HCT116 (cell line): Measurements from ENCODE around the gene SCN8A.

Source experiments
- EZH2phosphoT487 ChIP-seq: fragments of 200-600 bp; IDR thresholded peaks from 2 replicates; pipeline ENCODE4 v1.6.1; 2018; ENCODE audit warnings: antibody characterized with exemption, borderline replicate concordance
- POLR2A ChIP-seq: IDR thresholded peaks from 2 replicates; pipeline ENCODE4 v1.7.0; 2011; ENCODE audit warnings: borderline replicate concordance; ENCODE audit not compliant: insufficient read depth, insufficient read length; ENCODE audit errors: extremely low read depth
- ZFX ChIP-seq: fragments of 450-650 bp; IDR thresholded peaks from 2 replicates; pipeline ENCODE4 v1.6.1; 2017
- ZNF274 ChIP-seq: fragments of 200-500 bp; sonication (Bioruptor generic); IDR thresholded peaks from 2 replicates; pipeline ENCODE4 v1.6.1; 2014; ENCODE audit warnings: mild to moderate bottlenecking, low read depth, low read length, inconsistent platforms
- TF ChIP-seq, protein P1 (sequence below), 3 experiments: fragments of 200-600 bp in 1 of 3; sonication (generic) in 1 of 3; IDR thresholded peaks in 2 of 3; conservative IDR thresholded peaks in 1 of 3; 2 replicates each; pipeline ENCODE4 v1.5.1; 2012 to 2017; ENCODE audit warnings: low read depth in 2 of 3, low read length in 2 of 3, antibody characterized with exemption in 1 of 3, borderline replicate concordance in 1 of 3, control low read depth in 1 of 3, mild to moderate bottlenecking in 1 of 3, mixed read lengths in 1 of 3, mixed run types in 1 of 3, moderate library complexity in 1 of 3; ENCODE audit not compliant: insufficient read depth in 1 of 3
- TF ChIP-seq, protein P2 (sequence below): IDR thresholded peaks from 2 replicates; pipeline ENCODE4 v1.6.1; 2012
- TF ChIP-seq, protein P3 (sequence below): IDR thresholded peaks from 2 replicates; pipeline ENCODE4 v1.6.1; 2012

DNA sequence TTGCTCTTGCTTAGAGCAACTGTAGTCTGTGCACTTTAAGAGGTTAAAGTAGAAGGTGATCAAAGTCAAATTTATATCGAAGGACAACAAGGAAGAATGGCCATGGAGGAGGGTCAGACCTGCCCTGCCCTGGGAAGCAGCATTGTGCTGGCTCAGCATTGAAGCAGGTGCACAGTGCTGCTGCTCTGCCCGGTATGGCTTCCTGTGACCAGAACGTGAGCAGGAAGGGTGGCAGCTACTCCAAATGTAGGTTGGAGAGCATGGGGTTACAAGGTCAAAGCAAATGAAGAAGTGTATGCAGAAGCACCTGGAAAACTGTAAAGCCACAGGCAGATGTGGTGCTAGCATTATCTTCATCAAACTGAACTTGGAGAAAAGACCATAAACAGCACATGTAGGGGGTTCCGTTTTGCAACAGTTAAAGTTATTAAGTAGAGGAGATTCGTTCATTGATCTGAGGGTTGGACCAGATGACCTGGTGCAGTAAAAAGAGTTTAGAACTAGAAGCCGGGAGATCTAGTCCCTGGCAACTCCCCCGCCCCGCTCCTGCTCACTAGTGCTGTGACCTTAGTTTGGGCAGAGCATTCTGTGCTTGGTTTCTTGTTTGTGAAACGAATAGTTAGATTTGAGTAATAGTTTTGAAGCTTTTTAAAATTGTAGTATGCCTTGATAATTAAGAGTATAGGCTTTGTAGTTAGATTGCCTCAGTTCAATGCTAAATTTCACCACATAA lies 84.2 kb downstream of the SCN8A start:
- TF ChIP-seq, protein P1, sequence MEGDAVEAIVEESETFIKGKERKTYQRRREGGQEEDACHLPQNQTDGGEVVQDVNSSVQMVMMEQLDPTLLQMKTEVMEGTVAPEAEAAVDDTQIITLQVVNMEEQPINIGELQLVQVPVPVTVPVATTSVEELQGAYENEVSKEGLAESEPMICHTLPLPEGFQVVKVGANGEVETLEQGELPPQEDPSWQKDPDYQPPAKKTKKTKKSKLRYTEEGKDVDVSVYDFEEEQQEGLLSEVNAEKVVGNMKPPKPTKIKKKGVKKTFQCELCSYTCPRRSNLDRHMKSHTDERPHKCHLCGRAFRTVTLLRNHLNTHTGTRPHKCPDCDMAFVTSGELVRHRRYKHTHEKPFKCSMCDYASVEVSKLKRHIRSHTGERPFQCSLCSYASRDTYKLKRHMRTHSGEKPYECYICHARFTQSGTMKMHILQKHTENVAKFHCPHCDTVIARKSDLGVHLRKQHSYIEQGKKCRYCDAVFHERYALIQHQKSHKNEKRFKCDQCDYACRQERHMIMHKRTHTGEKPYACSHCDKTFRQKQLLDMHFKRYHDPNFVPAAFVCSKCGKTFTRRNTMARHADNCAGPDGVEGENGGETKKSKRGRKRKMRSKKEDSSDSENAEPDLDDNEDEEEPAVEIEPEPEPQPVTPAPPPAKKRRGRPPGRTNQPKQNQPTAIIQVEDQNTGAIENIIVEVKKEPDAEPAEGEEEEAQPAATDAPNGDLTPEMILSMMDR (IDR thresholded peaks at IDR 0.05 in 2 of 3, conservative IDR thresholded peaks at IDR 0.05 in 1 of 3; ENCODE audit: borderline replicate concordance in 1 of 3, insufficient read depth in 1 of 3, low read depth in 2 of 3, low read length in 2 of 3): no peak
- TF ChIP-seq ZNF274: no peak
- TF ChIP-seq ZFX: no peak
- no peak for TF ChIP-seq EZH2phosphoT487
- no peak for TF ChIP-seq POLR2A
- TF ChIP-seq, protein P2, sequence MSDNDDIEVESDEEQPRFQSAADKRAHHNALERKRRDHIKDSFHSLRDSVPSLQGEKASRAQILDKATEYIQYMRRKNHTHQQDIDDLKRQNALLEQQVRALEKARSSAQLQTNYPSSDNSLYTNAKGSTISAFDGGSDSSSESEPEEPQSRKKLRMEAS: no peak
- TF ChIP-seq, protein P3, sequence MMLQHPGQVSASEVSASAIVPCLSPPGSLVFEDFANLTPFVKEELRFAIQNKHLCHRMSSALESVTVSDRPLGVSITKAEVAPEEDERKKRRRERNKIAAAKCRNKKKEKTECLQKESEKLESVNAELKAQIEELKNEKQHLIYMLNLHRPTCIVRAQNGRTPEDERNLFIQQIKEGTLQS: no peak
